ENCODE data around the gene MAPKAP1. TPM values are rescaled to one million over a fixed set of nuclear protein-coding genes. Genes with fewer than 3 reads are reported as not detected.

Gene MAPKAP1
- total RNA-seq, 2 donors from 2014 or later, result 53.8 to 72.1 TPM

DNA sequence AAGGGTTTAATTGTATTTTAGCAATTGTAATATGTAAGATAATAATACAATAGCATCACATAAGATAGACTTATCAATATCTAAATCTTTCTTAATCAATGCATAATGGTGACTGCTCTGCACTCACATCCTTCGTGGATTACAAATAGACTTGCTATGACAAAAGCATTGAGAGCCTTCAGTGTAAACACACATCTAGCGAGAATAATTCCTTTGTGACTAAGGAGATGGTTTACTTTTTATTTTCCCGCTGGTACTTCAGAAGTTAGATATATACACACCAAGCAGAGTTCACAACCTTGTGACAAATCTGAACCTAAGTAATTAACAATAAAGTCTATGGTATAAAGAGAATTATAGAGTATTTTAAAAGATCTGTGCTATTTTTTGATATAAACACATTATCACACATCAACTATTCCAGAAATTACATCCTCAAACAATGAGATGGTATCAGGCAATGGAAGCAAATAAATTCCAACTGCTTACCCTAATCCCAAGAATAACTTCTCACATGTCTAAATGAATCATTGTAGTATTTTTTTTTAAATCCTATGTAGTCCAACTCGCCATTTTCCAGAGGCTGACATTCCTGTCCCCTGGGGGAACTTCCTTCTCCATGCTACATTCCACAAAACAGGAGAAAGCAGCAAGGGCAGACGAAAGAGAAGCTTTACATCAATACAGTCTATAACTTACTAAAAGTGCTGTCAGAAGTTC lies 51.2 kb downstream of the MAPKAP1 start:
- no peak overlapping the region for H3K27ac Mint-ChIP-seq
- no peak for ATAC-seq
- no peak for DNase-seq (ENCODE audit: low spot score in 2 of 2)
- H3K36me3 Mint-ChIP-seq, result peaks cover 2 to 8% of the 10 kb centered on the region in 2 donors
- H3K9me3 Mint-ChIP-seq, result no peaks in the 10 kb centered on the region

DNA sequence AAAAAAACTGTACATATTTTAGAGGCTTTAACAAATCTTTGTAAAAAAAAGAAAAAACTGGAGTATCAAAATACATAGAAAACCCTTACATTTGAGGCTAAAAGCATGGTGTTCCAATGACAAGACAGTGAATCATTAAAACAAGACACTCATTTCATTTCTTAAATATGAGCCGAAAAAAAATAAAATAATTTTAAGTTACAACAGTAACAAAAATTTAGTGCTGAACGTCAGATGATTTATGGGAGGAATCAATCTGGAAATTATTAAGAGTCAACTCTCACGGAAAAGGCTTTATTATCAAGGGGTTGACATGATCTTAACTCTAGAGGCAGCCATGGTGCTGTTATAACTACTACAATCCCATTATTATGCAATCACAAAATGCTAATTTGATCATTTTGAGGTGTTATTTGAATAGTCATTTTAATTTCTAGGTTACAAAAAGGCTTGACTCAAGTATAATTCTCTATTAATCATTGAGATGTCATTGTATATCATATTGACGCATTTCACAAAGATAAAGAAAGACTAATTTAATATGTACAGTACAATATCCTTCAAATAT lies 51.9 kb downstream of the MAPKAP1 start:
- no peaks in the 10 kb centered on the region for H3K9me3 Mint-ChIP-seq
- no peak overlapping the region for H3K27ac Mint-ChIP-seq
- H3K36me3 Mint-ChIP-seq, result peaks cover 5 to 8% of the 10 kb centered on the region in 2 donors
- DNase-seq (ENCODE audit: low spot score in 2 of 2), result no peak
- no peak for ATAC-seq

DNA sequence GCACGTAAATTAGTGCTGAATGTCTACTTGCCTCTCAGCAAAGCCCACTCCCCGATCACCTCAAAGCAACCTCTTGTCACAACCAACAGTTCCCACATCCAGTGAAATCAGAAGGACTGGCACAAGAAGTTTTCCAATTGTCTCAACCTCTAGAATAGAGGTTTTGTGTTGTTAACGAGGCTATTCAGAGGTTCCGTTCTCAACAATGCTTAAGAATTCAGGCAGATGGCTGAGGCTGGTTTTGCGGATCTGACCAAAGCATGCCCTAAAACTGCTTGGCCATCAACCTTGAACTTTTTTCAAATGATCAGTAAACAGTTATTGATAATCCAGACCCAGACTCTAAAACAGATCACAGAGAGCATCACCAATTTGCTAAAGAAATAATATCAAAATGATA lies 52.9 kb downstream of the MAPKAP1 start:
- no peak for ATAC-seq
- no peaks in the 10 kb centered on the region for H3K9me3 Mint-ChIP-seq
- no peak for DNase-seq (ENCODE audit: low spot score in 2 of 2)
- no peak overlapping the region for H3K27ac Mint-ChIP-seq
- H3K36me3 Mint-ChIP-seq, result peaks cover 5 to 8% of the 10 kb centered on the region in 2 donors

DNA sequence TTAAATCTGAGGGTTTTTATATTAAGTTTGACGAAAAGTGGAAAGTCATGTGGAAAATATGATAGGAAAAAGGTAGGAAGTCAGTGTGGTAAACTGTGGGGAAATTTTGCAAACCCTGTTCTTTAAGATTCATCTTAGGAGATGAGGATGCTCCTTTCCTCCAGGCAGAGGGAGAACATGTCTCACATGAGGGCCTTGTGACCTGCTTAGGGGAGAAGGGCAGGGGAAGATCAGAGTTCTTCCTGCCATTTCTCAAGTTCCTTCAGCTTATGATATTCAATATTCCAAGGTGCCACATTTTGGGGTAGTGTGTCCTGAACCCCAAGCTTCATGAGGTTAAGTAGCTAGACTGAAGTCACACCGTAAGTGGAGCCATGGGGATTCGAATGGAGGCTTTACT lies 53.7 kb downstream of the MAPKAP1 start:
- Mint-ChIP-seq H3K9me3 (no peaks in the 10 kb centered on the region), H3K27ac (peak overlapping the region in 1 of 2 donors; percentile 18), H3K36me3 (peaks cover 8% of the 10 kb centered on the region in 2 donors)
- no peak for DNase-seq (ENCODE audit: low spot score in 2 of 2)
- ATAC-seq, result no peak

DNA sequence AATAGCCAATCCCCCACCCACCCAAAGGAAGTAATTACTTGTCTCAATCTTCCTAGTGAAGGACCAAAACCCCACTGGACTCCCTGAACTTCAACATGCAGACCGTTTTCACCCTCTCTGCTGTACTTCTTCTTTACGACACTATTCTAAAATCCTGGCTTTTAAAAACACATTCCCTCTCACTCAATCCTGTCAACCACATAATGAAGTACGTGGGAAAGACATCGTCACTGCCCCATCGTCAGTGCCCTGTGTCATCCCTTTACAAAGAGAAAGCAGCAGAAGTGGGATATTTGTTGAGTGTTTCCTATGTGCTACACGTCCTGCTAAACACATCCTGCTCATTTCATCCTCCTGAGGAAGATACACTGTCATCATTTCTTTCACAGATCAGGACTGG lies 54.2 kb downstream of the MAPKAP1 start:
- Mint-ChIP-seq H3K36me3 (peaks cover 8 to 11% of the 10 kb centered on the region in 2 donors), H3K27ac (peak overlapping the region in 1 of 2 donors; percentile 18), H3K9me3 (no peaks in the 10 kb centered on the region)
- DNase-seq (ENCODE audit: low spot score in 2 of 2), result no peak
- no peak for ATAC-seq

DNA sequence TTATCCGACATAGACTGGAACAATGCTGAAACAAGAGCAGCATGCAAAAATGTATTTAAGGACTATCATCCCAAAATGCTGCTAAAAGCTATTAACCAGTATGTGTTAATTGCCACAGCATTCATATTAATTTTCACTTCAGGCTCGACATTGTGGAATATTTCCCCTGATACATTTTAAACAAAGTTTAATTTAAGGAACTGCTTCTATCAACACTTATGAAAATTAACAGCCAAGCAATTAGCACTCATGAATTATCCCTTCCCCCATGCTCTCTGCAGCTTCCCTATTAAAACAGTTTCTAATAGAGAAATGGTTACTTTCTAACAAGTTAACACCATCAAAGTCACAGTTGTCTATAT lies 54.8 kb downstream of the MAPKAP1 start:
- DNase-seq (ENCODE audit: low spot score in 2 of 2), result no peak
- ATAC-seq, result no peak
- Mint-ChIP-seq H3K36me3 (peaks cover 8 to 11% of the 10 kb centered on the region in 2 donors), H3K9me3 (no peaks in the 10 kb centered on the region), H3K27ac (no peak overlapping the region)

DNA sequence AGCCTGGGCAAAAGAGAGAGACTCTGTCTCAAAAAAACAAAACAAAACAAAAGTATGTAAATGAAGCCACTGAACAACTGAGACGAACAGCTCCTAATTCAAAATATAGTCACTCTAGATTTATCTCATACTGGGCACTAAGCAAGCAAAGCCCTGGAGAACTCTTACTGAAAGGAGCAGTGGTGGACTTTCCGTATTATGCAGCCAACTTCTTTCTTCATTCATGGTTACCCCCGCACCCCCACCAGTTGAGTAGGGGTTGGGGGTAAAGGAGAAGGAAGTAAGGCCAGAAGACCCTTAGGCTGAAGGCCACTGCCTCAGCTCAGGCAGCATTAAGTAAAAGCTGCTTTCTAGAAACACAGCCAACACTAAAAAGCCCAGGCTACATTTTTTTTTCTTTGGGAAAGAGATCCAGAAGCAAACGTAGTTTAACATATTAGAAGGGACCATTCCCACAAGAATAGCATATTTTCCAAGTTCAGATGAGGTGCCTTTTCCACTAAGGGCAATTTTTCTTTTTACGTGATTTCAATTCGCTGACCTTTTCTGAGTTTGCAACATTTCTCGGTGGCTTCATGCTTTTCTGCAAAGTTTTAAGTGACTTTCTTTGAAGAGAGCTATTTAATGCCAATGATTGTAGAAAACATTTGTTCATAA lies 55.3 kb downstream of the MAPKAP1 start:
- no peaks in the 10 kb centered on the region for H3K9me3 Mint-ChIP-seq
- no peak for DNase-seq (ENCODE audit: low spot score in 2 of 2)
- peaks cover 8 to 11% of the 10 kb centered on the region in 2 donors for H3K36me3 Mint-ChIP-seq
- ATAC-seq, result no peak
- peak overlapping the region in 1 of 2 donors; percentile 91 for H3K27ac Mint-ChIP-seq

DNA sequence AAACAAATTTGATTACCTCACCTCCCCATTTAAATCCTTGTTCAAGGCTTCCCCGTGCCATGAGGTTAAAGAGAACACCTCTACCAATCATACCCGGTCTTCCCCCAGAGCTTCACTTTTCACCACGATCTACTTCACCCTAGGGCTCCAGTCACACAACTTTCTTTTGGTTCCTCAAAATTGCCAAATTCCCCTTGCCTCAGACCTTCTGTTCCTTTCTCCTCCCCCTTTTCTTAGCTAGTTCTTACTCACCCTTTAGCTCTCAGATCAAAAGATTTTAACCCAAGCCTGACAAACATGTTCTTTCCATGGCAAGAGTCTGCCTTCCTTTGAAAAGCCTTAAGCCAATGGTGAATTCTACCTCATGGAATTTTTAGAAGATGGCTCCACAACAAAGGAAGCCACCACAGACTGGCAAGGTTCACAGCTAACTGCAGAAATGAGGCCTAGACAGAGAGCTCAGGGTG lies 56.7 kb downstream of the MAPKAP1 start:
- H3K27ac Mint-ChIP-seq, result peak overlapping the region; percentile 69 to 91
- DNase-seq (ENCODE audit: low spot score in 2 of 2), result no peak
- peak; percentile 83 to 89 for ATAC-seq
- H3K36me3 Mint-ChIP-seq, result peaks cover 8 to 11% of the 10 kb centered on the region in 2 donors
- no peaks in the 10 kb centered on the region for H3K9me3 Mint-ChIP-seq

DNA sequence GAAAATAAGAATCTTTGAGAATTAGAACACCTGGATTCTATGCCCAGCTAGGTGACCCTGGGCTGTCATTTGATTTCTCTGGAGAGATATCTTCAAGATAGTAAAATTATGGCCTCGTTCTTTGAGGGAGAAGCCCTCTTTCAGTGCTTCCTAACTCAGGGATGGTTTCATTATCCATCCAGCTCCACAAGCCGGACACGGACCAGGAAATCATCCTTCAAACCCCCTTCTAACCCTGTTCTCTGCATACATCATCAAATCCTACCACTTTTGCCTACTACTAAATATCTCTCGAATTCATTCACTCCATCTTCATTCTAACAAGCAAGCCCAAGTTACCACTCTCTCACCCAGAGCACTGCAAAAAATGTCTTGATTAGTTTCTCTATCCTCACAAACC lies 57.2 kb downstream of the MAPKAP1 start:
- H3K27ac Mint-ChIP-seq, result peak overlapping the region; percentile 69 to 91
- H3K9me3 Mint-ChIP-seq, result no peaks in the 10 kb centered on the region
- no peak for DNase-seq (ENCODE audit: low spot score in 2 of 2)
- no peak for ATAC-seq
- peaks cover 8 to 11% of the 10 kb centered on the region in 2 donors for H3K36me3 Mint-ChIP-seq

DNA sequence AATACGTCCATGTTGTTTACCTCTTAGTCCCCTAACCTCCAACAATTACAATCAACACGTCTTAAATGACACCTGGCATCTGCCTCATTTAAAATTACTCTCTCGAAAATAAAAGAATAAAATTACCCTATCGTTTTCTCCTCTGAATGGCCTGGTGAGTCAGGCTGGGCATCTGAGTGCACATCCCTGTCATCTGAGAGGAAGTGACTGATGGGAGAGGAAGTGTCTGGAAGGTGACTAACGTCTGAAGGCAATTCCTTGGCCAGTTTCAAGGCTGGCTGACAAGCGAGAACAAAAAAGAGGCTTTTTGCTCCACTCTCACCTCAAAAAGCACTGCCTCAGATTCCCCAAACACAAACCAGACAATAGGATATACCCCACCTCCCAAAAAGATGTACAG lies 57.7 kb downstream of the MAPKAP1 start:
- DNase-seq (ENCODE audit: low spot score in 2 of 2), result no peak
- peak; percentile 36 to 80 for ATAC-seq
- H3K36me3 Mint-ChIP-seq, result peaks cover 8 to 11% of the 10 kb centered on the region in 2 donors
- H3K27ac Mint-ChIP-seq, result peak overlapping the region in 1 of 2 donors; percentile 91
- no peaks in the 10 kb centered on the region for H3K9me3 Mint-ChIP-seq

DNA sequence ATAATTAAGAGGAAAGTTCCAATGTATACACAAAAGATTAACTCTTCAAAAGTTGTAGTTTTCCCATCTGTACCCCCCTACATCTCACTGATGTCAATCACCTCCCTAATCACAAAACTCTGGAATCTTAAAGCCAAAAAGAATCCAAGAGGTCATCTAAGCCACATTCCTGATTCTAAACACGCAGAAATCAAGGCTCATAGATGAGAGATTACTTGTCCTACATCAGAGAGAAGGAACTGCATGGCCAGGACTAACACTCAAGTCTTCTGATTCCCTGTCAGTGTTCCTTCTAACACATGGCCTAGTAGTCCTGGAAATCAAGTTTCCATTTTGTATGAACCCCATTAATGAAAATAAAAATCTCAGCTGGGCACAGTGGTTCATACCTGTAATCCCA lies 58.7 kb downstream of the MAPKAP1 start:
- no peak for ATAC-seq
- no peak overlapping the region for H3K27ac Mint-ChIP-seq
- no peak for DNase-seq (ENCODE audit: low spot score in 2 of 2)
- peaks cover 8 to 18% of the 10 kb centered on the region in 2 donors for H3K36me3 Mint-ChIP-seq
- H3K9me3 Mint-ChIP-seq, result no peaks in the 10 kb centered on the region

DNA sequence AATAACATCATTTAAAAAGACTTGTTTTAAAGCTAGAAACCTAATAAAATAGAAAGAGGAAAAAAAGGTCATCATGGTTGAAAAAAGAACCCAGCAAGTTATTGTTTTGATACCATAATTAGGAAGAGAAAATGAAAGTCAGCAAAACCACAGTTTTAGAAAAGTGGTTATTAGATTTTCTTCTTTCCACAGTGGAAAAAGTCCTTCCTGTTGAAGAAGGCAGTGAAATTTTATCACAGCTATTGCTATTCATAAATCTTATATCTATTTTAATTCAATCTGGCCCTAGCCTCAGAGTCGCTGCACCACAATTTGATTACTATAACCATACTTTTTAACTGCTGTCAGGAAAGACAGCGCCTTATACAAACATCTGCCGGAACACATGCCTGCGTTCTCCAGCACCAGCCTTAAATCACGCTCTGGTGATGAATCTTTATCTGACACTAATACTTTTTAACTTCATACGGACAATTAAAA lies 60.3 kb downstream of the MAPKAP1 start:
- no peak for ATAC-seq
- Mint-ChIP-seq H3K27ac (peak overlapping the region in 1 of 2 donors; percentile 81), H3K9me3 (no peaks in the 10 kb centered on the region), H3K36me3 (peaks cover 0 to 18% of the 10 kb centered on the region in 2 donors)
- DNase-seq (ENCODE audit: low spot score in 2 of 2), result no peak

DNA sequence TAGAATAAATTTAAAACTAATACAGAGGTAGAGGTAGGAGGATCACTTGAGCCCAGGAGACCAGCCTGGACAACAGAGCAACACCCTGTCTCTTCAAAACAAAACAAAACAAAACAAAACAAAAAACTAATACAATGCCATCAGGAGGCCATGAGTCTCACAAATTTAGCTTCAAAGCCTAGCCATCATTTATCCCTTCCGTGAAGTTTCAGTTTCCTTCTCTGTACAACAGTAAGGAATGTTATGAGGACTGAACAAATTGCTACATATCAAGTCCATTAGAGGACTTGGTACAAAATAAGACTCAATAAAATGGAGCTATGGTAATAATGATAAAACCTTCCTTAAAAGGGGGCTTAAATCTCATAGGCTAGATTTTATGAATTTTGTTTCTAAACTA lies 60.8 kb downstream of the MAPKAP1 start:
- no peaks in the 10 kb centered on the region for H3K9me3 Mint-ChIP-seq
- peaks cover 0 to 18% of the 10 kb centered on the region in 2 donors for H3K36me3 Mint-ChIP-seq
- ATAC-seq, result no peak
- peak overlapping the region; percentile 81 to 82 for H3K27ac Mint-ChIP-seq
- no peak for DNase-seq (ENCODE audit: low spot score in 2 of 2)

DNA sequence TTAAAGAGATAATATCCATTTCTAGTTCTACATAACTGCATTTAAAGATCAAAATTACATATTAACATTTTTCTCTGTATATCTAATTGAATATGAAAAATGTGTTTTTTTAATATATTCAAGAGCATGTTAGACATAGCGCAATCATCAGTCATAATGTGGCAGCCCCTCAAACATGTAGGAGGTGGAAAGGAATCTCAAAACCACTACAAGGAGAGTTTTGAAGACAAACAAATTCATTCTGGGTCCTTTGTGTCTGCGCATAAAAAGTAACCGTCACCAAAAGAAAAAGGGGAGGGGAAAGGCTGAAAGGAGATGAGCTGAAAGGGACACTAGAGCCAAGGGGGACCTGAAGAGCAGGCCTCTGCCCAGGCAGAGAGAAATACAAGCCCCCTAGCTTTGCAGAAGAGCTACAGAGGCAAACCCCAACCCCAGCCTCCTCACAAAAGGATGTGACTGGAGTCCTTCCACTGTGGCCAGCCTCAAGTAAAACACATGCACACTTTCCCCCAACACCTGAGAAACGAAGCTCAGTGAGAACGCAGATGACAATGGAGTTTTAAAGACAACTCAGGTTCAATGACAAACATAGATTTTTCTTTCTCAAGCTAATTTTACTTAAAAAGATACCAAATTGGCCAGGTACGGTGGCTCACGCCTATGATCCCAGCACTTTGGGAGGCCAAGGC lies 62.0 kb downstream of the MAPKAP1 start:
- Mint-ChIP-seq H3K36me3 (peaks cover 0 to 14% of the 10 kb centered on the region in 2 donors), H3K9me3 (no peaks in the 10 kb centered on the region)
- ATAC-seq, result peak in 1 of 2 donors; percentile 48

DNA sequence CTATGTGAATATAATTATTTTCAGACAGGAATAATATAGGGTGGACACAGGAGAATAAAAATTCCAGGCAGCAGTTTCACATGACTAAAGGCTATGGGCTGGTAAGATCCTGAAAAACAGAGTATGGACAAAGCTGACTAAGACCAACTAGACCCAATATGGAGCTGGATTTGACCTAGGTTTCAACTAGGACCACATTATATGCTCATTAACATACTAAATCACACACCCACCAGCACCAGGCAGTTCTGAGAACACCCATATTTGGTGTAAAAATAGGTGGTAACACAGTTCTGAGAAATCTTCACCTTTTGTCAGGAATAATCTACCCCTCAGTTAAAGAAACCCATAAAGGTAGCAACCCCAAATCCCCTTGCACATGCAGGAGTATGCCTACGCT lies 64.7 kb downstream of the MAPKAP1 start:
- DNase-seq (ENCODE audit: low spot score in 2 of 2), result no peak
- H3K9me3 Mint-ChIP-seq, result no peaks in the 10 kb centered on the region
- H3K36me3 Mint-ChIP-seq, result peaks cover 0 to 7% of the 10 kb centered on the region in 2 donors
- no peak for ATAC-seq
- no peak overlapping the region for H3K27ac Mint-ChIP-seq

More for the DNA sequence above, 62.0 kb downstream of the MAPKAP1 start:
- H3K27ac Mint-ChIP-seq, result peak overlapping the region in 1 of 2 donors; percentile 53
- no peak for DNase-seq (ENCODE audit: low spot score in 2 of 2)

DNA sequence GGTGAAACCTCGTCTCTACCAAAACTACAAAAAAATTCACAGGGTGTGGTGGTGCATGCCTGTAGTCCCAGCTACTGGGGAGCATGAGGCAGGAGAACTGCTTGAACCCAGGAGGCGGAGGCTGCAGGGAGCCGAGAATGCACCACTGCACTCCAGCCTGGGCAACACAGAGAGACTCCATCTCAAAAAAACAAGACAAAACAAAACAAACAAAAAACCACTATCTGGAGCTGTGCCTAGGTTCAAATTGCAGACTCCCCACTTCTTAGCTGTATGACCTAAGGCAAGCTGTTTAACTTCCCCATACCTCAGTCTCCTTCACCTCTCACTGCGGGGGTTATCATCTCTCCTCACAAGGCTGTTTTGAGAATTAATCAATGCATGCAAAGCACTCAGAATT lies 68.0 kb downstream of the MAPKAP1 start:
- H3K9me3 Mint-ChIP-seq, result no peaks in the 10 kb centered on the region
- ATAC-seq, result no peak
- H3K27ac Mint-ChIP-seq, result no peak overlapping the region
- peaks cover 5 to 7% of the 10 kb centered on the region in 2 donors for H3K36me3 Mint-ChIP-seq
- no peak for DNase-seq (ENCODE audit: low spot score in 2 of 2)
